Fibroblast of the aortic adventitia (primary cell): ENCODE results near the gene ANO6. TPM values are rescaled to one million over a fixed set of nuclear protein-coding genes. Genes with fewer than 3 reads are reported as not detected.

Experiments used
- DNase-seq: peaks from one replicate; pipeline ENCODE4 v3.0.0-alpha.2; 2010; ENCODE audit warnings: low read depth
- H3K4me3 ChIP-seq: 2 replicates; pipeline ENCODE4 v1.5.1; 2011; ENCODE audit warnings: low read depth, mild to moderate bottlenecking, control low read depth, low read length, moderate library complexity
- CTCF ChIP-seq: IDR thresholded peaks from 2 replicates; pipeline ENCODE4 v1.5.1; 2011; ENCODE audit warnings: mild to moderate bottlenecking, low read length, control low read depth, inconsistent platforms; ENCODE audit not compliant: insufficient read depth
- total RNA-seq: library from RNA; depleted of rRNA; stranded (reverse); fragments of >200 nt; gene quantifications from 2 replicates; pipeline ENCODE4 v1.2.3, GENCODE V29; 2012; ENCODE audit warnings: low replicate concordance

The ANO6 gene
- total RNA-seq, 1 donor: 81.2 TPM

- DNase-seq: no peak
- no peak for TF ChIP-seq CTCF
- no peak overlapping the region for H3K4me3 ChIP-seq
Measured at GRCh38 chr12:45349916-45350315, 134.0 kb downstream of the ANO6 start.

GRCh38 chr12:45350861-45351260 is 135.0 kb downstream of the ANO6 start:
- no peak for TF ChIP-seq CTCF
- no peak for DNase-seq
- no peak overlapping the region for H3K4me3 ChIP-seq

GRCh38 chr12:45351921-45352670 is 136.2 kb downstream of the ANO6 start:
- H3K4me3 ChIP-seq: no peak overlapping the region
- no peak for DNase-seq
- TF ChIP-seq CTCF: no peak

GRCh38 chr12:45353944-45354343 is 138.0 kb downstream of the ANO6 start:
- no peak for DNase-seq
- no peak for TF ChIP-seq CTCF
- H3K4me3 ChIP-seq: no peak overlapping the region

- H3K4me3 ChIP-seq: no peak overlapping the region
- no peak for TF ChIP-seq CTCF
- DNase-seq: no peak
Measured at GRCh38 chr12:45354399-45354798, 138.5 kb downstream of the ANO6 start.

- no peak overlapping the region for H3K4me3 ChIP-seq
- DNase-seq: no peak
- TF ChIP-seq CTCF: no peak
Measured at GRCh38 chr12:45355730-45356129, 139.8 kb downstream of the ANO6 start.
